Stomach (tissue), 4 donors: Measurements from ENCODE around the gene KLHL24.

Experiments
- CTCF ChIP-seq, 7 experiments: fragments of 450-650 bp in 4 of 7; fragments of 200-600 bp in 3 of 7; sonication (generic) in 3 of 7; IDR thresholded peaks; one replicate each; pipeline ENCODE4 v1.5.1; 2016 to 2019; ENCODE audit warnings: antibody characterized with exemption in 7 of 7, control low read depth in 2 of 7, mild to moderate bottlenecking in 1 of 7
- POLR2A ChIP-seq, 4 donors: fragments of 450-650 bp; IDR thresholded peaks; one replicate each; pipeline ENCODE4 v1.6.1; 2016; ENCODE audit warnings: antibody characterized with exemption in 4 of 4, control low read depth in 2 of 4, mild to moderate bottlenecking in 1 of 4, moderate library complexity in 1 of 4
- POLR2AphosphoS5 ChIP-seq, 3 donors: sonication (generic); formaldehyde crosslinking; IDR thresholded peaks; one replicate each; pipeline ENCODE4 v1.6.1; 2016; ENCODE audit warnings: antibody characterized with exemption in 3 of 3

GRCh38 chr3:183592821-183593220 lies 42.6 kb upstream of the KLHL24 start:
- TF ChIP-seq POLR2A (IDR thresholded peaks at IDR 0.05) (no peak), CTCF (IDR thresholded peaks at IDR 0.05) (no peak), POLR2AphosphoS5 (IDR thresholded peaks at IDR 0.05) (no peak)
